ENCODE measurements around the gene GRHL1. TPM values are rescaled to one million over a fixed set of nuclear protein-coding genes. Genes with fewer than 3 reads are reported as not detected.

GRHL1 gene
- total RNA-seq, 1 donor from 2014 or later, result 1.1 TPM

GRCh38 chr2:10031886-10032745 lies 80.6 kb downstream of the GRHL1 start:
- intact Hi-C loops (cut with DNase I), result no loop called here
- no peak for DNase-seq (ENCODE audit: low spot score)

- DNase-seq (ENCODE audit: low spot score), result no peak
- intact Hi-C loops (cut with DNase I), result no loop called here
These were observed 81.2 kb downstream of the GRHL1 start for GRCh38 chr2:10032746-10033105.

GRCh38 chr2:10033251-10034006 lies 81.9 kb downstream of the GRHL1 start:
- intact Hi-C loops (cut with DNase I), result no loop called here
- no peak for DNase-seq (ENCODE audit: low spot score)

- no peak for DNase-seq (ENCODE audit: low spot score)
These were observed 83.0 kb downstream of the GRHL1 start for GRCh38 chr2:10034333-10035052.

GRCh38 chr2:10035053-10035422 lies 83.5 kb downstream of the GRHL1 start:
- DNase-seq (ENCODE audit: low spot score), result no peak
- intact Hi-C loops (cut with DNase I), result no loop called here

More at GRCh38 chr2:10034333-10035052, 83.0 kb downstream of the GRHL1 start:
- intact Hi-C loops (cut with DNase I), result no loop called here

- intact Hi-C loops (cut with DNase I), result no loop called here
- no peak for DNase-seq (ENCODE audit: low spot score)
These were observed 84.1 kb downstream of the GRHL1 start for GRCh38 chr2:10035633-10036032.

- peak; percentile 85 for DNase-seq (ENCODE audit: low spot score)
- intact Hi-C loops (cut with DNase I), result no loop called here
These were observed 84.8 kb downstream of the GRHL1 start for GRCh38 chr2:10036095-10036884.

- no peak for DNase-seq (ENCODE audit: low spot score)
- intact Hi-C loops (cut with DNase I), result no loop called here
These were observed 86.6 kb downstream of the GRHL1 start for GRCh38 chr2:10038123-10038522.

- DNase-seq (ENCODE audit: low spot score), result no peak
- intact Hi-C loops (cut with DNase I), result no loop called here
These were observed 87.2 kb downstream of the GRHL1 start for GRCh38 chr2:10038716-10039115.

GRCh38 chr2:10039658-10040410 lies 88.3 kb downstream of the GRHL1 start:
- no peak for DNase-seq (ENCODE audit: low spot score)
- intact Hi-C loops (cut with DNase I), result loop anchor here (5.0 to 10.0 kb wide), 3 partner anchors 195 to 565 kb away; partner anchors contain the start of genes ADAM17, IAH1 and TAF1B

- intact Hi-C loops (cut with DNase I), result loop anchor here (2.0 to 10.0 kb wide), 4 partner anchors 33 to 567 kb away; partner anchors contain the start of genes ADAM17, IAH1 and TAF1B
- DNase-seq (ENCODE audit: low spot score), result no peak
These were observed 90.2 kb downstream of the GRHL1 start for GRCh38 chr2:10041711-10042110.

- peak; percentile 91 for DNase-seq (ENCODE audit: low spot score)
- intact Hi-C loops (cut with DNase I), result loop anchor here (2.0 to 10.0 kb wide), 4 partner anchors 34 to 568 kb away; partner anchors contain the start of genes ADAM17, IAH1 and TAF1B
These were observed 91.0 kb downstream of the GRHL1 start for GRCh38 chr2:10042301-10043161.

- intact Hi-C loops (cut with DNase I), result loop anchor here (2.0 to 10.0 kb wide), 4 partner anchors 35 to 569 kb away; partner anchors contain the start of genes ADAM17, IAH1 and TAF1B
- DNase-seq (ENCODE audit: low spot score), result peak; percentile 95
These were observed 91.9 kb downstream of the GRHL1 start, which contains the start of gene KLF11 for GRCh38 chr2:10043256-10043905. Gene KLF11 (plus strand): TSS chr2:10043550. CDS start chr2:10043717, 167 bp downstream.

GRCh38 chr2:10043906-10044601 lies 92.6 kb downstream of the GRHL1 start:
- DNase-seq (ENCODE audit: low spot score), result peak; percentile 98
- intact Hi-C loops (cut with DNase I), result loop anchor here (2.0 to 10.0 kb wide), 4 partner anchors 35 to 569 kb away; partner anchors contain the start of genes ADAM17, IAH1 and TAF1B

- no peak for DNase-seq (ENCODE audit: low spot score)
- intact Hi-C loops (cut with DNase I), result loop anchor here (2.0 to 10.0 kb wide), 3 partner anchors 61 to 571 kb away; partner anchors contain the start of genes IAH1 and TAF1B
These were observed 94.3 kb downstream of the GRHL1 start for GRCh38 chr2:10045561-10046355.
